OCI-LY3 (cell line): Measurements from ENCODE around the gene TMEM163.
"Not testable (repeated sequence)": the region's sequence is repeated elsewhere in the genome, so short reads cannot be mapped to it uniquely, and the experiment has no call there.

Experiments used
- H2AFZ ChIP-seq: fragments of 200-600, 300-600 bp; shearing (Covaris generic); 2 replicates; pipeline ENCODE4 v1.6.0; 2014; ENCODE audit warnings: antibody characterized with exemption, low read depth, low read length
- H3K27ac ChIP-seq: fragments of 200-600, 300-600 bp; sonication (generic); 2 replicates; pipeline ENCODE4 v1.5.1; 2014; ENCODE audit warnings: mild to moderate bottlenecking, low read length, moderate library complexity, mixed read lengths
- H3K27me3 ChIP-seq: fragments of 200-600, 300-600 bp; sonication (generic); 2 replicates; pipeline ENCODE4 v1.6.1; 2014; ENCODE audit warnings: low read depth, low read length, mixed read lengths
- H3K36me3 ChIP-seq: fragments of 200-600, 300-600 bp; sonication (generic); replicated peaks from 2 replicates; pipeline ENCODE3; 2014; ENCODE audit warnings: low read depth, low read length, mixed read lengths
- H3K4me1 ChIP-seq: fragments of 300-600, 200-600 bp; sonication (generic); 2 replicates; pipeline ENCODE4 v1.6.1; 2014; ENCODE audit warnings: low read length, mixed read lengths
- H3K4me2 ChIP-seq: fragments of 200-600, 300-600 bp; sonication (generic); 2 replicates; pipeline ENCODE4 v1.6.1; 2014; ENCODE audit warnings: low read length, mixed read lengths
- H3K4me3 ChIP-seq: fragments of 300-600, 200-600 bp; sonication (generic); 2 replicates; pipeline ENCODE4 v1.5.1; 2014; ENCODE audit warnings: antibody characterized with exemption, mild to moderate bottlenecking, low read length, moderate library complexity
- H3K79me2 ChIP-seq: fragments of 300-600, 200-600 bp; shearing (Covaris generic); 2 replicates; pipeline ENCODE4 v1.6.1; 2014; ENCODE audit warnings: mild to moderate bottlenecking, low read length, mixed read lengths
- H3K9ac ChIP-seq: fragments of 300-600, 200-600 bp; shearing (Covaris generic); 2 replicates; pipeline ENCODE4 v1.6.0; 2014; ENCODE audit warnings: mild to moderate bottlenecking, low read length, moderate library complexity
- H3K9me3 ChIP-seq: fragments of 200-600, 300-600 bp; shearing (Covaris generic); 2 replicates; pipeline ENCODE4 v1.6.1; 2014; ENCODE audit warnings: low read length, mixed read lengths; ENCODE audit not compliant: insufficient read depth
- H4K20me1 ChIP-seq: fragments of 200-600, 300-600 bp; sonication (generic); 2 replicates; pipeline ENCODE4 v1.6.1; 2016; ENCODE audit warnings: low read length, mixed read lengths; ENCODE audit not compliant: insufficient read depth
- EZH2phosphoT487 ChIP-seq: fragments of 200-600 bp; shearing (Covaris generic); IDR thresholded peaks from 2 replicates; pipeline ENCODE4 v1.6.1; 2018; ENCODE audit warnings: antibody characterized with exemption, mixed run types, low read depth
- TF ChIP-seq, protein P1 (sequence below): fragments of 200-600, 300-600 bp; sonication (generic); IDR thresholded peaks from 2 replicates; pipeline ENCODE4 v1.5.1; 2014; ENCODE audit warnings: antibody characterized with exemption, low read length, low read depth

Gene TMEM163

DNA sequence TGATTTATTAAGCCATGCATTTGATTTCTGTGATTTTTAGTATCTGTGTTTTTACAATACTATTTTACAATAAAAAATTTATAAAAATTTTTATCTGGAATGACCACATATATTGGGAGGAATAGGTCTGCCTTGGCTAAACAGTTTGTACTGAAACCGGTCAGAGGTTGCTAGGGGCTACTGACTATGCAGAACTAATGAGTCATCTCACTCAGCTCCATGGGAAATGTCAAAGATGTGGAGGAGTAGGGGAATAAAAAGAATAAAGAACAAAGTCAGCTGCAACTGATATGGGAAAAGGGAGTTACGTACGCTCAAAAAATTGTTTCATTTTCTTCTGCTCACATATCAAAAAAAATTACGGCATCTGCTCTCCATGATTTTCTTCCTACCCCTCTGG is 8.6 kb upstream of the TMEM163 start:
- H3K79me2 ChIP-seq: no peaks in the 10 kb centered on the region
- no peak overlapping the region for H3K4me3 ChIP-seq
- TF ChIP-seq EZH2phosphoT487: no peak
- TF ChIP-seq, protein P1, sequence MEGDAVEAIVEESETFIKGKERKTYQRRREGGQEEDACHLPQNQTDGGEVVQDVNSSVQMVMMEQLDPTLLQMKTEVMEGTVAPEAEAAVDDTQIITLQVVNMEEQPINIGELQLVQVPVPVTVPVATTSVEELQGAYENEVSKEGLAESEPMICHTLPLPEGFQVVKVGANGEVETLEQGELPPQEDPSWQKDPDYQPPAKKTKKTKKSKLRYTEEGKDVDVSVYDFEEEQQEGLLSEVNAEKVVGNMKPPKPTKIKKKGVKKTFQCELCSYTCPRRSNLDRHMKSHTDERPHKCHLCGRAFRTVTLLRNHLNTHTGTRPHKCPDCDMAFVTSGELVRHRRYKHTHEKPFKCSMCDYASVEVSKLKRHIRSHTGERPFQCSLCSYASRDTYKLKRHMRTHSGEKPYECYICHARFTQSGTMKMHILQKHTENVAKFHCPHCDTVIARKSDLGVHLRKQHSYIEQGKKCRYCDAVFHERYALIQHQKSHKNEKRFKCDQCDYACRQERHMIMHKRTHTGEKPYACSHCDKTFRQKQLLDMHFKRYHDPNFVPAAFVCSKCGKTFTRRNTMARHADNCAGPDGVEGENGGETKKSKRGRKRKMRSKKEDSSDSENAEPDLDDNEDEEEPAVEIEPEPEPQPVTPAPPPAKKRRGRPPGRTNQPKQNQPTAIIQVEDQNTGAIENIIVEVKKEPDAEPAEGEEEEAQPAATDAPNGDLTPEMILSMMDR: no peak
- no peaks in the 10 kb centered on the region for H3K36me3 ChIP-seq
- no peak overlapping the region for H2AFZ ChIP-seq
- H3K27ac ChIP-seq: no peak overlapping the region
- H3K4me2 ChIP-seq: no peak overlapping the region
- no peaks in the 10 kb centered on the region for H3K9me3 ChIP-seq
- no peaks in the 10 kb centered on the region for H4K20me1 ChIP-seq
- no peak overlapping the region for H3K9ac ChIP-seq
- H3K4me1 ChIP-seq: peaks cover 7% of the 10 kb centered on the region
- H3K27me3 ChIP-seq: no peaks in the 10 kb centered on the region

DNA sequence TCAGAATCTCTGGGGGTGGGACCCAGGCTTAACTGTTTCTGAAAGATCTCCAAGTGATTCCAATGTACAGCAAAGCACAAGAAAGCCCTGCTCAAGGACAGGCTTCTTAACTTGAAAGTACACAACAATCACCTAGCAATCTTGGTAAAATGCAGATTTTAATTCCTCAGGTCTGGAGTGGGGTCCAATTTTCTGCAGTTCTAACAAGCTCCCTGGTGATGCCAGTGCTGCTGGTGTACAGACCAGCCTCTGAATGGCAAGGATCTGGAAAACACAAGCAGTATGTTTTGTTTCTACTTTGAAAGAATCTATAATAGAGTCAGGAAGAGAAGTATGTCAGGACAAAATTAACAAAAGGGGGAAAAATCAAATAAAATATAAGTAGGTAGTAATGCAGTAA is 7.8 kb upstream of the TMEM163 start:
- Histone ChIP-seq H3K79me2 (no peaks in the 10 kb centered on the region), H3K27ac (no peak overlapping the region), H4K20me1 (no peaks in the 10 kb centered on the region), H3K9ac (no peak overlapping the region), H3K36me3 (no peaks in the 10 kb centered on the region), H2AFZ (no peak overlapping the region), H3K4me1 (peaks cover 14% of the 10 kb centered on the region), H3K9me3 (no peaks in the 10 kb centered on the region), H3K4me2 (no peak overlapping the region), H3K27me3 (no peaks in the 10 kb centered on the region), H3K4me3 (no peak overlapping the region)
- TF ChIP-seq, protein P1: no peak
- no peak for TF ChIP-seq EZH2phosphoT487

DNA sequence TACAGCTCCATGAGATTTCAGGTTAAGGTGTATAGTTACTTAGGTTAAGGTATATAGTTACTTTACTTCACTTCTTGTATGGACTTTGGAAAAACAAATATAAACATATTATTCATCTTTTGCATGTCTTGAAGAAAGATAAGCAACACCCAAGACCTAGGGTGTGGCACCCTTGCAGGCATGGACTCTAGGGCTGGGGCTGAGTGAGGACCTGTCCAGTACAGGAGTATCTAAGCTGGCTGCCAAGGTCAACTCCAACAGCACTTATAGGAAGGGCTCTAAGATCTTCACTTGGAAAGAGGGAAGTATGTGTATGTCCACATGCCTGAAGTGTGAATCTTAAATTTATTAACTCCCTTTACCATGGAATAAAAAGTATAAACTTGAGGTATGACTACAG is 7.1 kb upstream of the TMEM163 start:
- H3K4me3 ChIP-seq: no peak overlapping the region

DNA sequence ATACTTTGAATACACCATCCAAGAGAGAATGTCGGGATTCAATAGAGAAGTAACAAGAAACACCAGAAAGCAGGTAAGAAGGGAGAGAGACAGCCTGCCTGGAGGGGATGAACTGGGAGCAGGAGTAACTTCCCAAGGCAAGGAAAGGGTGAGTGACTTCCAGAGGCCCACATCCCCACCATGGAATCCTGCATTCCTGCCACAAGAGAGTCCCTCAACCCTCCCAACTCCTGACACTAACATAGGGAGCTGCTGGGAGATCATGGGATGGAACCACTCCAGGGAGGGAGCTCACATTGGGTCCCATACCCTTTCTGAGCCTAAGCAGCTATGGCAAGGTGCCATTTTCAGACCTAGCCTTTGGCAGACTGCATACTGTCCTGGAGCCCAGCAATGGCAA is 5.5 kb upstream of the TMEM163 start:
- Histone ChIP-seq H4K20me1 (no peaks in the 10 kb centered on the region), H2AFZ (no peak overlapping the region), H3K4me3 (no peak overlapping the region), H3K79me2 (no peaks in the 10 kb centered on the region), H3K36me3 (no peaks in the 10 kb centered on the region), H3K4me1 (peaks cover 33% of the 10 kb centered on the region), H3K9ac (no peak overlapping the region), H3K4me2 (no peak overlapping the region), H3K27ac (no peak overlapping the region), H3K9me3 (no peaks in the 10 kb centered on the region), H3K27me3 (peaks cover 7% of the 10 kb centered on the region)
- TF ChIP-seq EZH2phosphoT487: no peak
- TF ChIP-seq, protein P1: no peak

More for the DNA sequence above, 7.1 kb upstream of the TMEM163 start:
- Histone ChIP-seq H3K27me3 (peaks cover 2% of the 10 kb centered on the region; the same call in 1 of the 2 replicates), H3K27ac (no peak overlapping the region), H3K79me2 (no peaks in the 10 kb centered on the region), H2AFZ (no peak overlapping the region), H3K36me3 (no peaks in the 10 kb centered on the region), H3K4me2 (no peak overlapping the region), H3K9ac (no peak overlapping the region), H3K9me3 (no peaks in the 10 kb centered on the region), H3K4me1 (peaks cover 20% of the 10 kb centered on the region), H4K20me1 (no peaks in the 10 kb centered on the region)
- TF ChIP-seq, protein P1: no peak
- TF ChIP-seq EZH2phosphoT487: no peak

DNA sequence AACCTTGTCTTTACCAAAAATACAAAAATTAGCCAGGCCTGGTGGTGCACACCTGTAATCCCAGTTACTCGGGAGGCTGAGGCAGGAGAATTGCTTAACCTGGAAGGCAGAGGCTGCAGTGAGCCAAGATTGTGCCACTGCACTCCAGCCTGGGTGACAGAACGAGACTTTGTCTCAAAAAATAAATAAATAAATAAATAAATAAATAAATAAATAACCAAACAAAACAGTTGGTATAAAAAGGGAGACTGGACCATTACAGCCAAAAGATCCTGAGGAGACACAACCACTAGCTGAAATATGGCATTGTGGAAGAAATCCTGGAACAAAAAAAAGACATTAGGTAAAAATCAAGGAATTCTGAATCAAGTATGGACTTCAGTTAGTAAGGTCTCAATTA is 4.9 kb upstream of the TMEM163 start:
- H3K27ac ChIP-seq, H3K36me3 ChIP-seq, H3K79me2 ChIP-seq, H3K9me3 ChIP-seq, H3K4me2 ChIP-seq, H3K27me3 ChIP-seq, H4K20me1 ChIP-seq, H3K9ac ChIP-seq, H3K4me3 ChIP-seq, H2AFZ ChIP-seq: not testable (repeated sequence)
- H3K4me1 ChIP-seq: peaks cover 35% of the 10 kb centered on the region
